HepG2 (cell line): ENCODE results near the gene CPLX3. TPM values are rescaled to one million over a fixed set of nuclear protein-coding genes. Genes with fewer than 3 reads are reported as not detected.

Experiments used
- ATAC-seq: fragments of 200-7000 bp; cut with Tn5 transposase; 3 replicates; pipeline ENCODE4 v1.9.1; 2020; ENCODE audit warnings: mild to moderate bottlenecking, moderate library complexity
- BruUV-seq: library from RNA; stranded (reverse); fragments of 400-500 nt; replicated peaks from 2 replicates; lab custom pipeline; 2021; lab: Mats Ljungman, UMichigan
- CTCF ChIA-PET: fragments of 300-600 bp; formaldehyde crosslinking; extraction: SDS; loops from one replicate; lab custom pipeline; 2021; ENCODE audit warnings: low total read pairs, inconsistent platforms, low intra/inter-chr PET ratio; lab: Yijun Ruan, JAX
- POLR2A ChIA-PET: fragments of 350-600 bp; sonication (Branson Sonifier 250); formaldehyde crosslinking; loops from one replicate; lab custom pipeline; 2020; ENCODE audit warnings: antibody characterized with exemption, inconsistent platforms; lab: Yijun Ruan, JAX
- DNase-seq: peaks from one replicate; pipeline ENCODE4 v3.0.0-alpha.2; 2015; ENCODE audit warnings: low spot score
- FAIRE-seq: peaks from 3 replicates; lab custom pipeline; 2011; peaks lifted over from hg19 to GRCh38; lab: Jason Lieb, UNC
- H2AFZ ChIP-seq: one replicate; pipeline ENCODE4 v1.6.1; 2011; ENCODE audit warnings: low read length, inconsistent platforms
- H3K27ac ChIP-seq: fragments of 300-600 bp; 3 replicates; pipeline ENCODE4 v1.8.0; 2011; ENCODE audit warnings: mixed run types, mild to moderate bottlenecking, mixed read lengths, low read length, inconsistent platforms; ENCODE audit not compliant: insufficient read depth; ENCODE audit errors: extremely low read length
- H3K27me3 ChIP-seq, 2 experiments: fragments of 200-600 bp in 1 of 2; 2 replicates in 1 of 2; 3 replicates in 1 of 2; pipeline versions ENCODE4 v1.6.0 to v1.8.0; 2011; ENCODE audit warnings: low read length in 2 of 2, mild to moderate bottlenecking in 2 of 2, moderate library complexity in 2 of 2, inconsistent platforms in 1 of 2; ENCODE audit not compliant: insufficient read depth in 2 of 2, control insufficient read depth in 1 of 2
- H3K36me3 ChIP-seq, 2 experiments: fragments of 200-600 bp in 1 of 2; replicated peaks in 1 of 2; 2 replicates in 1 of 2; 3 replicates in 1 of 2; pipeline versions ENCODE4 v1.5.1 to v1.8.0; 2011; ENCODE audit warnings: low read length in 2 of 2, inconsistent platforms in 1 of 2; ENCODE audit not compliant: insufficient read depth in 2 of 2, control insufficient read depth in 1 of 2
- H3K4me1 ChIP-seq: 2 replicates; pipeline ENCODE4 v1.5.1; 2012; ENCODE audit warnings: low read length, inconsistent platforms; ENCODE audit not compliant: insufficient read depth
- H3K4me2 ChIP-seq: 2 replicates; pipeline ENCODE4 v1.6.0; 2011; ENCODE audit warnings: low read depth, low read length, inconsistent platforms
- H3K4me3 ChIP-seq, 3 experiments: fragments of 200-600 bp in 1 of 3; sonication (generic), shearing (Covaris generic) in 1 of 3; replicated peaks in 1 of 3; 2 replicates each; pipeline ENCODE4 v1.5.1; 2011 to 2016; ENCODE audit warnings: low read length in 3 of 3, inconsistent platforms in 2 of 3, low read depth in 2 of 3, mild to moderate bottlenecking in 2 of 3, control low read depth in 1 of 3, mixed read lengths in 1 of 3; ENCODE audit not compliant: insufficient read depth in 1 of 3
- H3K79me2 ChIP-seq: one replicate; pipeline ENCODE4 v1.6.1; 2011; ENCODE audit warnings: low read length, inconsistent platforms; ENCODE audit not compliant: insufficient read depth
- H3K9ac ChIP-seq: 2 replicates; pipeline ENCODE4 v1.6.0; 2011; ENCODE audit warnings: mild to moderate bottlenecking, low read depth, low read length, inconsistent platforms; ENCODE audit not compliant: insufficient read depth
- H3K9me3 ChIP-seq: 2 replicates; pipeline ENCODE4 v1.5.1; 2012; ENCODE audit warnings: mild to moderate bottlenecking, low read length
- H4K20me1 ChIP-seq: 2 replicates; pipeline ENCODE4 v1.6.0; 2011; ENCODE audit warnings: inconsistent platforms, mild to moderate bottlenecking, low read length, moderate library complexity; ENCODE audit not compliant: insufficient read depth
- ETV5 ChIP-seq: IDR thresholded peaks from 2 replicates; pipeline ENCODE4 v1.6.1; 2018; ENCODE audit warnings: missing biosample characterization, missing genetic modification reagents, inconsistent platforms, borderline replicate concordance
- JUND ChIP-seq: sonication (generic); formaldehyde crosslinking; IDR thresholded peaks from 2 replicates; pipeline ENCODE4 v1.8.0; 2022; ENCODE audit warnings: mild to moderate bottlenecking, missing genetic modification reagents
- MTA1 ChIP-seq: sonication (generic); formaldehyde crosslinking; IDR thresholded peaks from 2 replicates; pipeline ENCODE4 v1.4.0; 2020; ENCODE audit warnings: missing genetic modification reagents, mild to moderate bottlenecking, borderline replicate concordance
- ZNF749 ChIP-seq: sonication (generic); formaldehyde crosslinking; IDR thresholded peaks from 2 replicates; pipeline ENCODE4 v1.8.0; 2022; ENCODE audit warnings: mild to moderate bottlenecking, missing genetic modification reagents, moderate library complexity, borderline replicate concordance
- ZNF768 ChIP-seq: sonication (generic); formaldehyde crosslinking; IDR thresholded peaks from 2 replicates; pipeline ENCODE4 v1.4.0; 2020; ENCODE audit warnings: missing genetic modification reagents
- WGBS: methylation state at CpG from one replicate; pipeline ENCODE4 v1.1.6; 2017; ENCODE audit warnings: low lambda C conversion rate; 5-methylcytosine and 5-hydroxymethylcytosine counted together
- in situ Hi-C: cut with HindIII; loops from 2 replicates; pipeline ENCODE4 v1.10.0; 2017; ENCODE audit warnings: low pct_unique_long_range_greater_than_20kb; ENCODE audit not compliant: extremely low pct_ligation_motif_present
- intact Hi-C: fragments of 100-400 bp; cut with micrococcal nuclease; formaldehyde crosslinking; loops from one replicate; pipeline ENCODE4 v1.10.0; 2022; ENCODE audit not compliant: unreplicated experiment
- polyA plus RNA-seq, 8 experiments: library from polyadenylated mRNA; depleted of rRNA in 3 of 8; stranded (reverse) in 7 of 8; unstranded in 1 of 8; fragments of >200 nt; fragmentation: Illumina TruSeq in 4 of 8; extraction: Trizol in 4 of 8; gene quantifications; 2 replicates each; pipeline versions ENCODE4 v1.2.1 to v1.2.3, GENCODE V29; 2011 to 2016; ENCODE audit warnings: low read depth in 4 of 8, missing spikeins in 1 of 8, mixed read lengths in 1 of 8; ENCODE audit not compliant: insufficient read depth in 1 of 8
- total RNA-seq, 5 experiments: library from RNA; depleted of rRNA; stranded (reverse); fragments of >200 nt; fragmentation: Illumina TruSeq; extraction: Trizol; gene quantifications; 2 replicates each; pipeline ENCODE4 v1.2.3, GENCODE V29; 2016; ENCODE audit warnings: low read depth in 1 of 5

The CPLX3 gene
- total and polyA plus RNA-seq, 2 of the 13 experiments (the other 11 are each of a cell fraction or from before 2014, with no cell fraction given), result not detected

DNA sequence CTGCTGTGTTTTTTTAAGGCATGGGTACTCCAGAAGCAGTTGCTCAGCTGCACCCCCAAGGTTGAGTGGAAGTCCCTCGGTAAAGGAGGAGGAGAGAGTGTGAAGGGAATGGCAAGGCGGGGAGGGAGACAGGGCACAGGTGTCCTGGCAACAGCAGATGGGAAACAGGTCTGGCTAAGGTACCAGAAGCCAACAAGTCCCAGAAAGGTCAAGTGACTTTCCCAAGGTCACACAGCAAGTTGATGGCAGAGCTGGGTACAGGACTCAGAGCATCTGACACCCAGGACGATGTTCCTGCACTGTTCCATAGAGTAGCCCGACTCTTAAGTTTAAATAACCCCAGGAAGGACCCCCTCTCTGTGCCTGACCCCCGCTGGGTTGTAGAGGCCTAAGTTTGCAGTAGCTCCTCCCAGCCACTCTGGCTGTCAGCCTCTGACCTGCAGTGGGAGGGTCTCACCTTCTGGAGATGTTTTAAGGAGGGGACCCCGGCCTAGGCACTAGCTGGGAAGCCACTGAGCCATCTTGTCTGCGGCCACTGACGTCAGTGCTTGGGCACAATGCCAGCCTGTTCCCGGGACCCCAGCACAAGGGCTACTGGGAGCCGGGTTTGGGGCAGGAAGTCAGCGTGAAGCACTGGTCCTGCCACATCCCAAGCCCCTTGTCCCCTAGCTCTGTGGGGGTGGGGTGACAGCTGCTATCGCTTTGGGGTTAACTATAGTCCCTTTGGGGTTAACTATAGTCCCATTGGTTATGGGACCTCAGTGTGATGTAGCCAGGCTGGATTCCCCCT, 34.0 kb upstream of the CPLX3 start:
- Histone ChIP-seq H3K4me2 (no peak overlapping the region), H3K4me3 (no peak overlapping the region), H3K36me3 (peaks cover 8 to 16% of the 10 kb centered on the region in 2 experiments; a peak in 3 of 5 replicates), H3K27ac (no peak overlapping the region), H3K79me2 (peaks cover 27% of the 10 kb centered on the region), H3K27me3 (no peaks in the 10 kb centered on the region), H3K9ac (no peak overlapping the region), H4K20me1 (peaks cover 27% of the 10 kb centered on the region; the same call in 1 of the 2 replicates), H2AFZ (no peak overlapping the region), H3K9me3 (no peaks in the 10 kb centered on the region), H3K4me1 (peaks cover 22% of the 10 kb centered on the region)
- TF ChIP-seq MTA1 (CRISPR knock-in tag) (no peak), ZNF749 (CRISPR knock-in tag) (no peak), ETV5 (CRISPR knock-in tag) (no peak), ZNF768 (CRISPR knock-in tag) (peak; percentile 83), JUND (CRISPR knock-in tag) (no peak)
- WGBS, result 100% methylated on average over 4 of the region's 12 CpGs
- POLR2A ChIA-PET, result interaction anchor here (0.6 to 3.7 kb wide), 3 partner anchors 9 to 194 kb away, joined by 3 to 13 read pairs (median 5); no protein-coding TSS in a partner anchor
- CTCF ChIA-PET, result no interaction called here
- in situ Hi-C loops, result no loop called here
- FAIRE-seq (no peak), DNase-seq (no peak), ATAC-seq (no peak)
- no TSS peak for BruUV-seq
- intact Hi-C loops, result no loop called here
